HG03457 (cell line): Measurements from ENCODE around the gene STXBP3.
A peak's percentile ranks its signal among the peaks of the same experiment; 100 is the strongest.
"Not testable (repeated sequence)": the region's sequence is repeated elsewhere in the genome, so short reads cannot be mapped to it uniquely, and the experiment has no call there.

Source experiments
- ATAC-seq: cut with Tn5 transposase; IDR thresholded peaks from one replicate; pipeline ENCODE4 v1.9.1; 2021; ENCODE audit warnings: moderate number of reproducible peaks; ENCODE audit not compliant: unreplicated experiment

STXBP3 gene

GRCh38 chr1:108729481-108729880 lies 17.0 kb upstream of the STXBP3 start:
- ATAC-seq, result no peak

GRCh38 chr1:108732398-108732797 lies 14.1 kb upstream of the STXBP3 start:
- ATAC-seq, result no peak

GRCh38 chr1:108734171-108734865 lies 12.2 kb upstream of the STXBP3 start:
- ATAC-seq, result no peak

GRCh38 chr1:108742253-108742652 lies 4.2 kb upstream of the STXBP3 start:
- ATAC-seq, result no peak

- ATAC-seq, result no peak
Observed at GRCh38 chr1:108745980-108746381, 493 bp upstream of the STXBP3 start.

GRCh38 chr1:108747171-108747850 lies 837 bp downstream of the STXBP3 start:
- peak; percentile 29 for ATAC-seq

- no peak for ATAC-seq
Observed at GRCh38 chr1:108747898-108748297, 1.4 kb downstream of the STXBP3 start.

GRCh38 chr1:108749081-108749480 lies 2.6 kb downstream of the STXBP3 start:
- ATAC-seq, result no peak

GRCh38 chr1:108750476-108751181 lies 4.2 kb downstream of the STXBP3 start:
- no peak for ATAC-seq

- ATAC-seq, result no peak
Observed at GRCh38 chr1:108753363-108753762, 6.9 kb downstream of the STXBP3 start.

- ATAC-seq, result no peak
Observed at GRCh38 chr1:108758796-108759195, 12.3 kb downstream of the STXBP3 start.

- ATAC-seq, result no peak
Observed at GRCh38 chr1:108767115-108767514, 20.6 kb downstream of the STXBP3 start.

GRCh38 chr1:108767708-108768107 lies 21.2 kb downstream of the STXBP3 start:
- ATAC-seq, result no peak

GRCh38 chr1:108777839-108778238 lies 31.4 kb downstream of the STXBP3 start:
- no peak for ATAC-seq

- ATAC-seq, result no peak
Observed at GRCh38 chr1:108779455-108779854, 33.0 kb downstream of the STXBP3 start.

- no peak for ATAC-seq
Observed at GRCh38 chr1:108780937-108781574, 34.6 kb downstream of the STXBP3 start.

- ATAC-seq, result not testable (repeated sequence)
Observed at GRCh38 chr1:108781575-108781944, 35.1 kb downstream of the STXBP3 start.

- no peak for ATAC-seq
Observed at GRCh38 chr1:108785264-108785663, 38.8 kb downstream of the STXBP3 start.

- no peak for ATAC-seq
Observed at GRCh38 chr1:108785880-108786279, 39.4 kb downstream of the STXBP3 start.

GRCh38 chr1:108791790-108792189 lies 45.3 kb downstream of the STXBP3 start:
- ATAC-seq, result no peak

- no peak for ATAC-seq
Observed at GRCh38 chr1:108792420-108792819, 45.9 kb downstream of the STXBP3 start.

- no peak for ATAC-seq
Observed at GRCh38 chr1:108799001-108799400, 52.5 kb downstream of the STXBP3 start.
